ENCODE data around the gene DAPK1.

The DAPK1 gene

DNA sequence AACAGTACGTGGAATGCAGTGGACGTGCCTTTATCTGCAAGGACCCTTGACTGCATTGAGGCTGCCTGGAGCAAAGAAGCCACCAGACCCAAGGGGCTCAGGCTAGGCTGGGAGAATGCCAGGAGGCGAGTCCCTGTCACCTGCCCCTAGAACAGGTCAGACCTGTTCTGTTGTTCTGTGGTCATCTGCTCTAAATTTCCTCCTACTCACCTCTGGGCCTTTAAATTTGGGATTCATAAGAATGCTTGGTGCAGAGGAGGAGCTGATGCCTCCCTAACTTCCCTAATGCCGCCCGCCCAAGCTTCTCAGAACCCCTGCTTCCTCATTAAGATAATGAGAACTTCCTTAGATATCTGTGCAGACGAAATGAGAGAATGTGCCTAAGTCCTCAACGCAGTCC lies 32.0 kb downstream of the DAPK1 start:
- in situ Hi-C loops (cut with HindIII; ENCODE audit: low sequenced_read_pairs), result no loop called here
- TF ChIP-seq, protein P1, sequence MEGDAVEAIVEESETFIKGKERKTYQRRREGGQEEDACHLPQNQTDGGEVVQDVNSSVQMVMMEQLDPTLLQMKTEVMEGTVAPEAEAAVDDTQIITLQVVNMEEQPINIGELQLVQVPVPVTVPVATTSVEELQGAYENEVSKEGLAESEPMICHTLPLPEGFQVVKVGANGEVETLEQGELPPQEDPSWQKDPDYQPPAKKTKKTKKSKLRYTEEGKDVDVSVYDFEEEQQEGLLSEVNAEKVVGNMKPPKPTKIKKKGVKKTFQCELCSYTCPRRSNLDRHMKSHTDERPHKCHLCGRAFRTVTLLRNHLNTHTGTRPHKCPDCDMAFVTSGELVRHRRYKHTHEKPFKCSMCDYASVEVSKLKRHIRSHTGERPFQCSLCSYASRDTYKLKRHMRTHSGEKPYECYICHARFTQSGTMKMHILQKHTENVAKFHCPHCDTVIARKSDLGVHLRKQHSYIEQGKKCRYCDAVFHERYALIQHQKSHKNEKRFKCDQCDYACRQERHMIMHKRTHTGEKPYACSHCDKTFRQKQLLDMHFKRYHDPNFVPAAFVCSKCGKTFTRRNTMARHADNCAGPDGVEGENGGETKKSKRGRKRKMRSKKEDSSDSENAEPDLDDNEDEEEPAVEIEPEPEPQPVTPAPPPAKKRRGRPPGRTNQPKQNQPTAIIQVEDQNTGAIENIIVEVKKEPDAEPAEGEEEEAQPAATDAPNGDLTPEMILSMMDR (IDR thresholded peaks at IDR 0.05; ENCODE audit: low read depth, low read length), result no peak
- H3K4me3 ChIP-seq (ENCODE audit: low read depth, low read length), result no peak overlapping the region
- DNase-seq (ENCODE audit: low read depth, low spot score), result no peak

DNA sequence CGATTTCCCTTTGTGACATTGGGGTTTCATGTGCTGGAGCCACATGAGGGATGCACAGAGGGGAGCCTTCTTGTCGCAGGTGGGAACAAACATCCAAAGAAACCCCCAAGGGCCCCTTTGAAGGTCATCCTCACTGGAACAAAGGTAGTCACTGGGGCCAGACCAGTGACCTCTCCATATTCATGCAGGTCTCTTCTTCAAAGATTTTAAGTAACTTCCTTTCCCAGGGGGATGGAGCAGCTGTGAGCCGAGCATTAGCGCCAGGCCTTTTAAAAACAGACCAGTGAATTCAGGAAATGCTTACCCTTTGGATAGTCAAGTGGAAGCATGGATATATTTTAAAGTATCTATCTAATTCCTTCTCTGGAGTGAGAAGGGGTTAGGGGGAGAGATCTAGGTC lies 33.0 kb downstream of the DAPK1 start:
- TF ChIP-seq, protein P1 (IDR thresholded peaks at IDR 0.05; ENCODE audit: low read depth, low read length), result no peak
- DNase-seq (ENCODE audit: low read depth, low spot score), result no peak
- no peak overlapping the region for H3K4me3 ChIP-seq (ENCODE audit: low read depth, low read length)
- in situ Hi-C loops (cut with HindIII; ENCODE audit: low sequenced_read_pairs), result no loop called here

DNA sequence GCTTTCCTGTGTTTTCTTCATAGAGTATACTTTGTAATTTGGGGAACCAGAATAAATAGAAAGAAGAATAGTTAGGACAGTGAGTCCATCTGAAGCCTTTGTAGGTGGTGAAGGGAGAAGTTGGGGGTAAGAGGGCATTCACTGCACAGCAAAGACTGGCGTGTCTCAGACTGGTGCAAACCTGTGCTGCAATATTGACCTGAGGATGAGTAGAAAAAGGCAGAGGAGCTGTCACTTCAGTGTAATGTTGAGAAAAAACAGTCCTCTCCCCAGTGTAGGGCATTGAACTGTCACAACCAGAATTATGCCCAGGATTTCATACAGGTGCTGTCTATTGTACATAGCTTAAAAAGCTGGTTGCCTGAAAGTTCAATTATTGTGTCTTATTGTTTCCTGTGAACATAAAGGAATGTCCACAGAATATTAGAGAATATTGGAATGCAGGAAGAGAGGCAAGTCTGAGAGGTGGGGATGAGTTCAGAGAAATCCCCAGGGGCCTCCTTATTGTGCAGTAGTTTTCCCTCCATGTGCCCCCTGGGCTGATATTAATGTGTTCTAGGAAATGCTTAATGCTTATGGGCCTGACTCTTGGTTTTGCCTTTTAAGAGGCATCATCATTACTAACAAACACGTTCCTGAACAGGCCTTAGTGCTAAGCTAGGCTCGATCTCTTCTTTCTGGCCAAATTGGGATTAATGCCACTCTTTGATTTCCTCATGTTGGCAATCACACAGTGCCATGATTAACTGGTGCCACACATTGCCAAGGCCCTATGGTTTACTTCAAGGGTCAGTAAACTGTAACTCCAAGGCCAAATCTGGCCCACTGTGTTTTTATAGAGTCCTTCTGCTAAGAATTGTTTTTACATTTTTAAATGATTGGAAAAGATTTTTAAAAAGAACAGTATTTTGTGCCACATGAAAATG lies 34.0 kb downstream of the DAPK1 start:
- no peak for DNase-seq (ENCODE audit: low read depth, low spot score)

DNA sequence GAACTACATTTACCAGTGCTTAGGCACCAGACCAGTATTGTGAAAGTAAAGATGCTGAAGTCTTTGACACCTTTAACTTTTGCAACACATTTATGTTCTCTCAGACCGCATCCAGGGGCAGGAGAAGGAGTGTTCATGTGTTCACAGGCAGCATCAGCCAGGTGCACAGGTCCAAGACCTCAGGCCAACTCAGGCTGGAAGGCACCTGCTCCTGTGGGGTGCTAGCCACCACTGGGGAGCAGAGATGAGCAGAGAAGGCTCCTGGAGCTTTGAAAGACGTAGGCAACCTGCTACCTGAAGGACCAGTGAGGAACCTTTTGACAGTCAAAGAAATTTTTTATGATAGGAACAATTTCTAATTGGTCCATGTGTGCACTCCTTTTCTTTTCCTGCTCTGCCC lies 35.6 kb downstream of the DAPK1 start:
- in situ Hi-C loops (cut with HindIII; ENCODE audit: low sequenced_read_pairs), result no loop called here
- no peak overlapping the region for H3K4me3 ChIP-seq (ENCODE audit: low read depth, low read length)
- no peak for DNase-seq (ENCODE audit: low read depth, low spot score)
- TF ChIP-seq, protein P1 (IDR thresholded peaks at IDR 0.05; ENCODE audit: low read depth, low read length), result no peak

More for the DNA sequence above, 34.0 kb downstream of the DAPK1 start:
- no peak overlapping the region for H3K4me3 ChIP-seq (ENCODE audit: low read depth, low read length)
- in situ Hi-C loops (cut with HindIII; ENCODE audit: low sequenced_read_pairs), result no loop called here
- TF ChIP-seq, protein P1 (IDR thresholded peaks at IDR 0.05; ENCODE audit: low read depth, low read length), result no peak

- no peak for DNase-seq (ENCODE audit: low read depth, low spot score)
- TF ChIP-seq, protein P1 (IDR thresholded peaks at IDR 0.05; ENCODE audit: low read depth, low read length), result no peak
- in situ Hi-C loops (cut with HindIII; ENCODE audit: low sequenced_read_pairs), result no loop called here
- H3K4me3 ChIP-seq (ENCODE audit: low read depth, low read length), result no peak overlapping the region
Observed at GRCh38 chr9:87534036-87534435, 36.4 kb downstream of the DAPK1 start.

DNA sequence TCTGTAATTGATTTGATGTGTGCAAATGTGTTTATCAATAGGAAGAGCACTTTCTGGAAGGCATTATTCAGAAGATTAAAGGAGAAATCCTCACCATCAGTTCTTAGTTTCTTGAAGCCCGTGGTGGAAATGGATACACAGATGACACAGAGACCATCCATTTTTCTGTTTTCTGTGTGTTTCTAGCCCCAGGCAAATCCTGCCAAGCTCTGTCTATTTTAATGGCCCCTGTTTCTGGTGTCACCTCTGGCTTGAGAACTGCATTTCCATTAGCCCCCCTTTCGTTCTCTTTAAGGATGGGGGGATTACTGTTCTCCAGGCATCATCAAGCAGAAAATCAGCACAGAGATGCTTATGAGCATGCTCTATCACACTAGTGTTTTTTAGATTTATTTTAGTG lies 37.3 kb downstream of the DAPK1 start:
- TF ChIP-seq, protein P1 (IDR thresholded peaks at IDR 0.05; ENCODE audit: low read depth, low read length), result no peak
- H3K4me3 ChIP-seq (ENCODE audit: low read depth, low read length), result no peak overlapping the region
- DNase-seq (ENCODE audit: low read depth, low spot score), result no peak
- in situ Hi-C loops (cut with HindIII; ENCODE audit: low sequenced_read_pairs), result no loop called here
